Omental fat pad (tissue), 4 donors: Measurements from ENCODE around the gene TTI1. TPM values are rescaled to one million over a fixed set of nuclear protein-coding genes. Genes with fewer than 3 reads are reported as not detected.

Experiments used
- ATAC-seq: fragments of 150-250 bp; one replicate; pipeline ENCODE4 v1.9.1; 2016; ENCODE audit warnings: mild to moderate bottlenecking, moderate library complexity; ENCODE audit not compliant: low FRiP score
- DNase-seq: peaks from one replicate; pipeline ENCODE4 v3.0.0-alpha.2; 2019; ENCODE audit warnings: low spot score
- total RNA-seq, 4 donors: library from RNA; depleted of rRNA; stranded (reverse); fragments of >200 nt; gene quantifications; one replicate each; pipeline ENCODE4 v1.1.0, GENCODE V29; 2016
- TF ChIP-seq, protein P1 (sequence below), 3 donors: fragments of 450-650 bp; IDR thresholded peaks; one replicate each; pipeline ENCODE4 v1.5.1; 2016 to 2017; ENCODE audit warnings: antibody characterized with exemption in 3 of 3, mild to moderate bottlenecking in 3 of 3, moderate library complexity in 2 of 3

Gene TTI1
- total RNA-seq, 4 donors from 2014 or later = 10.6 to 29.3 (median 15.0) TPM

DNA sequence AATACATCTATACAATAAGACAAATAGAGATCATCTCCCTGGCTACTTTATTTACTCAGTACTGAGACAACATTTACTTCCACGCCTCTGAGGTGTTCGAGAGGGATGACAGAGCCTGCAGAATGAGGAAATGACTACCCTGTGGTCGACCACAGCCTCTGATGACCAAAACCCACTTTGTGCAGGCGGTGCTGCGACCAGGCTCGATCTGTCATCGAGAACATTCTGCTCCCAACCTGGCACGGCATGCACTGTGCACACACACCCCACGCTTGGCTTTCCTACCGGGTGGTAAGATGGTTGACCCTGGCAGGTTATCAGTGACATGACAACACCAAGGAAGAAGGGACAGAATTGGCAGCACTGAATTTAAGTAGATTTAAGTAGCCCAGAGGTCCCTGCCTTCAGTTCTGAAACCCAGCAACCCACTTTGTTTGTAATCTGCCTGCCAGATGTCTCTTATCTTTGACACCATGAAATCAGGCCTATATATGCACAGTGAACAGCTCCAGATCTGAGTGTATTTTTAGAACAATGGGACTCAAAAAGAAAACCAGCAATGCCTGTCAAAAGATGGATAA is 42.6 kb downstream of the TTI1 start:
- ATAC-seq = no peak
- DNase-seq = no peak
- TF ChIP-seq, protein P1, sequence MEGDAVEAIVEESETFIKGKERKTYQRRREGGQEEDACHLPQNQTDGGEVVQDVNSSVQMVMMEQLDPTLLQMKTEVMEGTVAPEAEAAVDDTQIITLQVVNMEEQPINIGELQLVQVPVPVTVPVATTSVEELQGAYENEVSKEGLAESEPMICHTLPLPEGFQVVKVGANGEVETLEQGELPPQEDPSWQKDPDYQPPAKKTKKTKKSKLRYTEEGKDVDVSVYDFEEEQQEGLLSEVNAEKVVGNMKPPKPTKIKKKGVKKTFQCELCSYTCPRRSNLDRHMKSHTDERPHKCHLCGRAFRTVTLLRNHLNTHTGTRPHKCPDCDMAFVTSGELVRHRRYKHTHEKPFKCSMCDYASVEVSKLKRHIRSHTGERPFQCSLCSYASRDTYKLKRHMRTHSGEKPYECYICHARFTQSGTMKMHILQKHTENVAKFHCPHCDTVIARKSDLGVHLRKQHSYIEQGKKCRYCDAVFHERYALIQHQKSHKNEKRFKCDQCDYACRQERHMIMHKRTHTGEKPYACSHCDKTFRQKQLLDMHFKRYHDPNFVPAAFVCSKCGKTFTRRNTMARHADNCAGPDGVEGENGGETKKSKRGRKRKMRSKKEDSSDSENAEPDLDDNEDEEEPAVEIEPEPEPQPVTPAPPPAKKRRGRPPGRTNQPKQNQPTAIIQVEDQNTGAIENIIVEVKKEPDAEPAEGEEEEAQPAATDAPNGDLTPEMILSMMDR (IDR thresholded peaks at IDR 0.05) = no peak

DNA sequence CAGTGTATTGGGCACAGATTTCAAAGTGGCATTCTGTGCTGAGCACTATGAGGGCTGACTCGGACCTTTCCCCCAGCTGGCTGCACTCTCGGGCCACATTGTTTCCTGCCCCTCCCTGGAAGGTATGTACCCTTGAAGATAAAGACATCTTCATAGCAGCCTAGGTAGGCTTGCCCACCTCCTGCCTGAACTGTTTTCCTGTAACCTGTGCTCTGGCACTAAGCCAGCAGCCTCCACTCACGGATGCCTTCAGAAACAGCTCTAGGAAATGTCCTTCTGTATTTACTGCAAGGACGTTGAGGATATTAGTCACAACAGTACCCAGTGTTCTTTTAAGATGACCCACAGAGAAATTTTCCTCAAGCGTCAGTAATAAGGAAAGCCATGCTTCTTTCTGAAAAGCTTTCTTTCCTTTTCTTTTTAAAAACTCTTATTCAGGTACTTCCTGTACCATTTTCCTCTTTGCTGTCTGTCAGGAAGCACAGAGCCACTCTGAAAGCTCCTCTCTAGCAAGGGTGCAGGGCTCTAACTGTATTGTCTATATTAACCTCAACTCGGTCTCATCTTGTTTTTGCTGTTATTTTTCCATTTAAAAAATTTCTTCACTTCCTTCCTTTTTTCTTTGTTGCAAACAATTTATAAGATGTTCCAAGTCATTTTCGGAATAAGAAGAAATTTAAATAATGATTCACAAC is 43.5 kb downstream of the TTI1 start:
- TF ChIP-seq, protein P1 (IDR thresholded peaks at IDR 0.05) = no peak
- ATAC-seq (no peak), DNase-seq (no peak)

DNA sequence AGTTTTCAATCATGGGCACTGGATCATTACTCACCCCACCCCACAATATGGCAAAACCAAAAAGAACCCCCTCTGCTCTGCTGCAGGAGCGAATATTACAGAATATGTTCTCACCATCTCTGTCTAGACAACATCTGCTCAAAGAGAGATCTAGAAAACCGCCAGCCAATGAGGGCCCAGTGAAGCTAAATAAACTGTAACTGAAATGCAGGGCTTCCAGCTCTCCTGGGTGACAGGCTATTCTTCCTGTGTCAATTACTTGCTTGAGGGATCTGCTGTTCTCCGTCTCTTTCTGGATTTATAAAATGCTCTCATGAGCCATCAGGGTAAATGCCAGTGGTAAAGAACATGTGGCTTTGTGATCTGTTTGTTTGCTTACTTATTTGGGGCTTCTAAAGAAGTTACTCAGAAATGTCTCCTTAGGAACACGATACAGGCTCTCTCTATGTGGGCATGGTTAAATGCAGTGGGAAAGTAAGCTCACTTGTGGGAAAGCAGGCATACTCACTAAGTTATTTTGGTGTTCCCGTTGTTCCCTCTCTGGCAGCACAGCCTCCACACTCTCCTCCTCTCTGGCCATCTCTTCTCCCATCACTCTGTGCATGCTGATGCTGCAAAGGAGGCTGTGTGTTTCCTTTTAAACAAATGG is 44.8 kb downstream of the TTI1 start:
- ATAC-seq (no peak), DNase-seq (no peak)
- TF ChIP-seq, protein P1 (IDR thresholded peaks at IDR 0.05) = no peak

DNA sequence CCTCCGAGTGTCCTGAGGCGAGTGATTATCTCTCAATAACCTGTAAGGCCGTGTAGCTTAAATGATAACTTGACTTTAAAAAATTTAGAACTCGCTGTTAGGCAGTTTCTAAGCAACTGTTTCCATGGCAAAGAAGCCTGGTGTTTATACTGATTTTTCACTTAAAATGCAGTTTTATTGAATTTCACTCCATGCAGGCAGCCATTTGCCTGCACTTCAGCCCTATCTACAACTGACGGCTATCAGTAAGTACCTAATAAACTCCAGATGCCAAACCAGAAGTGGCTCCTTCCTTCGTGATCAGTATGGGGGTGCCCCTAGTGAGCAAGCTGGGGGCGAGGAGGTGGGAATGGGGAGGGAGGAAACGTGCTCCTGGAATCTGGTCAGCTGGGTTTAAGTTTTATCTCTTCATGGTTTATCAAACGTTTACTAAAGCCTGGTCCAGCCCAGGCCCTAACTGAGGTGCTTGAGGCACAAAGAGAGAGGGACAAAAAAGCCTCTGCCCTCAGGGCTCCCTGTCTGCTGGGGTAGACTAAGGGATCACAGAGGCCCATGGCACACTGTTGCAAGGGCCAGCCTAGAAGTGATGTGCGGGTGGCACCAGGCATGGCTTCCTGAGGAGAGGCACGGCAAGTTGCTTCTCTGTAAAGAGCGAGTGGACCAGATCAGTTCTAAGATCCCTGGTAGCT is 45.5 kb downstream of the TTI1 start:
- DNase-seq (no peak), ATAC-seq (no peak)
- TF ChIP-seq, protein P1 (IDR thresholded peaks at IDR 0.05) = no peak

DNA sequence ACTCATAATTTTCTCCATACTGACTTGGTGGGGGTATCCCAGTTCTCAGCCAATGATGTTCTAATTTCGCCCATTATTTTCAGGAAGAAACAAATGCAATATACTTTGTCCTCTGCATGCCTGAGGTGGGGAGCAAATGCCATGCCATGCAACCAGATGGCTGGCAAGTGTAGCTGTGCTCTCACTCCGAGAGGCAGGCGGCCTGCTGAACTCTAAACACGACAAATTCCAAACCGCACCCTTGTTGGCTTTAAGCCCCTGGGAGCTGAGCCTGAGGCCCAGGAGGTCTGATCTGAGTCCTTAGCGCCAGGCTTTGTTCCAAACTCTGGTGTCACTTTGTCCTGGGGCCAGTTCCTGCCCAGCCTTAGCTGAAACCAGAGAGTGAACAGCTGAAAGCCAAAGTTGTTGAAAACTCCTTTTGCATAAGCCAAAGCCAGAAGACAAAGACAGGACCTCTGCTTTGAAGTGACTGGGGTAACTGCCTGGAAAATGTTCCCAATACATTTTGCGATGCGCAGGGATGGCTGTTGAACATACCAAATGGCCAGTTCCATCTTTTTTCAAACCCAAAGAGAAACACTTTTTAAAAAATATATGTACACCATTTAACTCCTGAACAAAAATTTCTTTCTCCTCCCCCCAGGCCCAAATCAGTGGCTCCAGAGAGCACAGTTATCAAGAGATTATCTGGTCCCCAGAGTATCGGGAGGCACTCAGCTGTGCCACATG is 46.2 kb downstream of the TTI1 start:
- no peak for ATAC-seq
- TF ChIP-seq, protein P1 (IDR thresholded peaks at IDR 0.05) = no peak
- DNase-seq = no peak

DNA sequence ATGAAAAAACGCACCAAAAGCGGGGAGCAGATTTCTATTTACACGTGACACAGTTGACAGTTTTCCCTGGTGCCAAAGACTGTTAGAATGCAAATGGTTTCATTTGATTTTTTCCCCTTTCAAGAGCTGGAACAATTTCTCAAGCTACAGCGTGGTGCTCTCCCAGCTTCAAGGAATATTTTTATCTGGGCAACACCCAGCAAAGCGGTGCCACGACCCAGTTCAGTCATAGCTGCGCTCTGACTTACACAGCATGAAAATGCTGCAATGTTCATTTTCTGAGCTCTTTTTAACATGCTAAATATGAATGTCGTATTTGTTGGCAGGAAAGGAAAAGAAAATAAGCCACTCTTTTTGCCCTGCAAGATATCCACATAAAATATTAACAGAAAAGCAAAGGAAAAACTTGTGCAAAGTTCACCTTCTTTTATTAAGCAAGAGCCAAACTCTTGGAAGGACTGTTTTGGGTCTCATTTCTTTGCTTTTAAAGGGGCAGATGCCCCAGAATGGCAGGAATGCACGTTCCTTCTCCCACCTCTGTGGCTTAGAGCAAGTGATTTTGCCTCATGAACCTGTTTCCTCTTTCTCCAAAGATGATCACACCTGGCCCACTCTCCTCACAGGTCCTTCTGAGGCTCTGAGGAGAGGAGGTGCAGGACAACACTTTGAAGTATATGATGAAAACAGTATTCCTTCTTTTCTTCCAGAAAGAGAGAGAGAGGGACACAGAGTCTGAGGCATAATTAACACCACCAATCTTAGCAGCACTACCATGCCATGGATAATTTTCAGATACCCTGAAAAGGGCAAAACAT is 47.0 kb downstream of the TTI1 start:
- ATAC-seq (no peak), DNase-seq (no peak)
- TF ChIP-seq, protein P1 (IDR thresholded peaks at IDR 0.05) = no peak
